Naive B cell (primary cell): Measurements from ENCODE around the gene TRIM46. TPM values are rescaled to one million over a fixed set of nuclear protein-coding genes. Genes with fewer than 3 reads are reported as not detected.
A peak's percentile ranks its signal among the peaks of the same experiment; 100 is the strongest.
"Not testable (repeated sequence)": the region's sequence is repeated elsewhere in the genome, so short reads cannot be mapped to it uniquely, and the experiment has no call there.

Experiments
- ATAC-seq, 2 donors: fragments of 150-1000 bp; cut with Tn5 transposase; 2 replicates each; pipeline ENCODE4 v1.10.0; 2021; ENCODE audit warnings: low read depth in 2 of 2, mild to moderate bottlenecking in 2 of 2, moderate library complexity in 2 of 2
- DNase-seq: peaks from one replicate; pipeline ENCODE4 v3.0.0; 2022
- H3K27ac Mint-ChIP-seq, 6 donors: one replicate each; pipeline ENCODE4 v1.8.0; 2020 to 2022; ENCODE audit warnings: mild to moderate bottlenecking in 6 of 6, mixed read lengths in 6 of 6, moderate library complexity in 5 of 6, inconsistent platforms in 2 of 6
- H3K27me3 Mint-ChIP-seq, 3 donors: one replicate each; pipeline ENCODE4 v1.8.0; 2021 to 2022; ENCODE audit warnings: mixed read lengths in 3 of 3, mild to moderate bottlenecking in 1 of 3
- H3K36me3 Mint-ChIP-seq, 2 donors: one replicate each; pipeline ENCODE4 v1.8.0; 2020 to 2022; ENCODE audit warnings: mixed read lengths in 2 of 2, inconsistent platforms in 1 of 2, mild to moderate bottlenecking in 1 of 2
- H3K4me1 Mint-ChIP-seq, 3 donors: one replicate each; pipeline ENCODE4 v1.8.0; 2020 to 2022; ENCODE audit warnings: mixed read lengths in 3 of 3, inconsistent platforms in 1 of 3, mild to moderate bottlenecking in 1 of 3, moderate library complexity in 1 of 3
- H3K4me3 Mint-ChIP-seq, 8 donors: one replicate each; pipeline ENCODE4 v1.8.0; 2020 to 2022; ENCODE audit warnings: mild to moderate bottlenecking in 8 of 8, mixed read lengths in 8 of 8, moderate library complexity in 8 of 8, inconsistent platforms in 2 of 8
- H3K9me3 Mint-ChIP-seq, 7 donors: one replicate each; pipeline ENCODE4 v1.8.0; 2020 to 2022; ENCODE audit warnings: mixed read lengths in 7 of 7, mild to moderate bottlenecking in 5 of 7, inconsistent platforms in 2 of 7, moderate library complexity in 1 of 7
- polyA plus RNA-seq, 6 donors: library from polyadenylated mRNA; unstranded; fragments of 300-500 nt; fragmentation: Illumina TruSeq; gene quantifications; one replicate each; pipeline ENCODE4 v1.2.3, GENCODE V29; 2021; ENCODE audit warnings: low read depth in 6 of 6

TRIM46 gene
- polyA plus RNA-seq, 6 donors from 2014 or later, result 0.13 to 0.35 TPM; not detected in 4

GRCh38 chr1:155158991-155159390 lies 14.7 kb upstream of the TRIM46 start:
- DNase-seq (no peak), ATAC-seq (no peak)
- no peaks in the 10 kb centered on the region for H3K36me3 Mint-ChIP-seq
- peak overlapping the region in 1 of 6 donors; percentile 82 for H3K27ac Mint-ChIP-seq
- H3K9me3 Mint-ChIP-seq, result peaks cover 0 to 1% (median 0%) of the 10 kb centered on the region in 7 donors
- no peaks in the 10 kb centered on the region for H3K27me3 Mint-ChIP-seq
- H3K4me1 Mint-ChIP-seq, result no peaks in the 10 kb centered on the region
- H3K4me3 Mint-ChIP-seq, result no peak overlapping the region

- Mint-ChIP-seq H3K4me1 (no peaks in the 10 kb centered on the region), H3K9me3 (peaks cover 0 to 2% (median 0%) of the 10 kb centered on the region in 7 donors), H3K27ac (no peak overlapping the region), H3K4me3 (no peak overlapping the region), H3K27me3 (no peaks in the 10 kb centered on the region), H3K36me3 (no peaks in the 10 kb centered on the region)
- ATAC-seq (no peak), DNase-seq (no peak)
Observed at GRCh38 chr1:155160128-155160527, 13.5 kb upstream of the TRIM46 start.

- H3K36me3 Mint-ChIP-seq, ATAC-seq, H3K4me3 Mint-ChIP-seq, H3K27me3 Mint-ChIP-seq, DNase-seq, H3K27ac Mint-ChIP-seq, H3K9me3 Mint-ChIP-seq: not testable (repeated sequence)
- H3K4me1 Mint-ChIP-seq, result peaks cover 12 to 17% (median 13%) of the 10 kb centered on the region in 3 donors
Observed at GRCh38 chr1:155162631-155163030, 11.0 kb upstream of the TRIM46 start.

GRCh38 chr1:155163785-155164184 lies 9.9 kb upstream of the TRIM46 start:
- not testable (repeated sequence) for DNase-seq, H3K27me3 Mint-ChIP-seq, H3K36me3 Mint-ChIP-seq, ATAC-seq, H3K9me3 Mint-ChIP-seq
- Mint-ChIP-seq H3K27ac (peak overlapping the region in 1 of 6 donors; percentile 65), H3K4me3 (peak overlapping the region in 1 of 8 donors; percentile 48), H3K4me1 (peaks cover 16 to 21% (median 17%) of the 10 kb centered on the region in 3 donors)

- not testable (repeated sequence) for ATAC-seq, H3K27me3 Mint-ChIP-seq, H3K9me3 Mint-ChIP-seq, H3K4me3 Mint-ChIP-seq, DNase-seq, H3K36me3 Mint-ChIP-seq
- H3K4me1 Mint-ChIP-seq, result peaks cover 16 to 21% (median 20%) of the 10 kb centered on the region in 3 donors
- peak overlapping the region in 1 of 6 donors; percentile 28 for H3K27ac Mint-ChIP-seq
Observed at GRCh38 chr1:155164625-155165024, 9.0 kb upstream of the TRIM46 start.

- peak overlapping the region in 3 of 8 donors; percentile 12 to 29 (median 15) for H3K4me3 Mint-ChIP-seq
- H3K27ac Mint-ChIP-seq, result peak overlapping the region in 1 of 6 donors; percentile 79
- peaks cover 5 to 9% of the 10 kb centered on the region in 2 donors for H3K36me3 Mint-ChIP-seq
- DNase-seq, result no peak
- H3K27me3 Mint-ChIP-seq, result no peaks in the 10 kb centered on the region
- peaks cover 0 to 2% (median 0%) of the 10 kb centered on the region in 7 donors for H3K9me3 Mint-ChIP-seq
- no peak for ATAC-seq
- H3K4me1 Mint-ChIP-seq, result peaks cover 16 to 24% (median 21%) of the 10 kb centered on the region in 3 donors
Observed at GRCh38 chr1:155166051-155166470, 7.6 kb upstream of the TRIM46 start.

- peaks cover 0 to 2% (median 0%) of the 10 kb centered on the region in 7 donors for H3K9me3 Mint-ChIP-seq
Observed at GRCh38 chr1:155166471-155167165, 7.0 kb upstream of the TRIM46 start.

GRCh38 chr1:155167166-155168104 lies 6.2 kb upstream of the TRIM46 start:
- ATAC-seq (peak; percentile 85), DNase-seq (peak; percentile 84)
- Mint-ChIP-seq H3K36me3 (peaks cover 5 to 9% of the 10 kb centered on the region in 2 donors), H3K27ac (peak overlapping the region; percentile 64 to 97 (median 91)), H3K4me1 (peaks cover 23 to 34% (median 26%) of the 10 kb centered on the region in 3 donors), H3K9me3 (peaks cover 0 to 2% (median 0%) of the 10 kb centered on the region in 7 donors), H3K4me3 (peak overlapping the region; percentile 72 to 90 (median 86)), H3K27me3 (no peaks in the 10 kb centered on the region)

More at GRCh38 chr1:155166471-155167165, 7.0 kb upstream of the TRIM46 start:
- peak; percentile 4 to 6 for ATAC-seq
- Mint-ChIP-seq H3K4me3 (peak overlapping the region; percentile 72 to 90 (median 86)), H3K4me1 (peaks cover 16 to 26% (median 21%) of the 10 kb centered on the region in 3 donors), H3K36me3 (peaks cover 5 to 9% of the 10 kb centered on the region in 2 donors), H3K27me3 (no peaks in the 10 kb centered on the region), H3K27ac (peak overlapping the region in 4 of 6 donors; percentile 54 to 94 (median 72))
- DNase-seq, result no peak

GRCh38 chr1:155168105-155168445 lies 5.6 kb upstream of the TRIM46 start:
- Mint-ChIP-seq H3K4me1 (peaks cover 29 to 39% (median 30%) of the 10 kb centered on the region in 3 donors), H3K4me3 (peak overlapping the region; percentile 72 to 90 (median 86)), H3K27ac (peak overlapping the region in 1 of 6 donors; percentile 88)
- H3K9me3 Mint-ChIP-seq, H3K27me3 Mint-ChIP-seq, ATAC-seq, H3K36me3 Mint-ChIP-seq, DNase-seq: not testable (repeated sequence)

GRCh38 chr1:155168456-155169210 lies 5.0 kb upstream of the TRIM46 start:
- DNase-seq, result no peak
- peaks cover 5 to 9% of the 10 kb centered on the region in 2 donors for H3K36me3 Mint-ChIP-seq
- H3K4me3 Mint-ChIP-seq, result peak overlapping the region in 2 of 8 donors; percentile 41 to 44
- H3K4me1 Mint-ChIP-seq, result peaks cover 34 to 45% (median 35%) of the 10 kb centered on the region in 3 donors
- peak overlapping the region in 1 of 6 donors; percentile 34 for H3K27ac Mint-ChIP-seq
- peaks cover 0 to 2% (median 0%) of the 10 kb centered on the region in 7 donors for H3K9me3 Mint-ChIP-seq
- H3K27me3 Mint-ChIP-seq, result no peaks in the 10 kb centered on the region
- no peak for ATAC-seq

GRCh38 chr1:155169541-155169940 lies 4.1 kb upstream of the TRIM46 start:
- Mint-ChIP-seq H3K9me3 (no peaks in the 10 kb centered on the region), H3K27ac (peak overlapping the region in 1 of 6 donors; percentile 8), H3K4me1 (peaks cover 44 to 50% (median 44%) of the 10 kb centered on the region in 3 donors), H3K36me3 (peaks cover 5 to 9% of the 10 kb centered on the region in 2 donors), H3K27me3 (no peaks in the 10 kb centered on the region), H3K4me3 (peak overlapping the region in 2 of 8 donors; percentile 41 to 44)
- DNase-seq (no peak), ATAC-seq (no peak)

GRCh38 chr1:155170101-155170785 lies 3.4 kb upstream of the TRIM46 start:
- DNase-seq (no peak), ATAC-seq (no peak)
- no peaks in the 10 kb centered on the region for H3K9me3 Mint-ChIP-seq
- H3K4me3 Mint-ChIP-seq, result peak overlapping the region in 4 of 8 donors; percentile 10 to 63 (median 30)
- no peaks in the 10 kb centered on the region for H3K27me3 Mint-ChIP-seq
- H3K36me3 Mint-ChIP-seq, result peaks cover 5 to 9% of the 10 kb centered on the region in 2 donors
- H3K4me1 Mint-ChIP-seq, result peaks cover 49 to 56% (median 49%) of the 10 kb centered on the region in 3 donors
- peak overlapping the region in 1 of 6 donors; percentile 42 for H3K27ac Mint-ChIP-seq
